Adipocyte (in vitro differentiated cells): ENCODE results near the gene STK32C.
"Not testable (repeated sequence)": the region's sequence is repeated elsewhere in the genome, so short reads cannot be mapped to it uniquely, and the experiment has no call there.

ENCODE experiments used
- DNase-seq: peaks from one replicate; pipeline ENCODE4 v3.0.0-alpha.2; 2015; ENCODE audit warnings: low read depth
- H3K27me3 ChIP-seq: replicated peaks from 2 replicates; pipeline ENCODE4 v1.7.0; 2013; ENCODE audit warnings: mild to moderate bottlenecking, low read length, moderate library complexity; ENCODE audit not compliant: control insufficient read depth, insufficient read depth
- H3K36me3 ChIP-seq: 2 replicates; pipeline ENCODE4 v1.7.0; 2013; ENCODE audit warnings: low read length, mild to moderate bottlenecking, moderate library complexity; ENCODE audit not compliant: control insufficient read depth, insufficient read depth, severe bottlenecking
- H3K4me1 ChIP-seq: 2 replicates; pipeline ENCODE4 v1.7.0; 2013; ENCODE audit warnings: mild to moderate bottlenecking, low read length, moderate library complexity; ENCODE audit not compliant: control insufficient read depth, insufficient read depth
- H3K4me3 ChIP-seq: 2 replicates; pipeline ENCODE4 v1.7.0; 2013; ENCODE audit warnings: mild to moderate bottlenecking, low read length, moderate library complexity
- H3K9ac ChIP-seq: 2 replicates; pipeline ENCODE4 v1.7.0; 2013; ENCODE audit warnings: mild to moderate bottlenecking, low read length, moderate library complexity
- H3K9me3 ChIP-seq: 2 replicates; pipeline ENCODE4 v1.7.0; 2013; ENCODE audit warnings: mild to moderate bottlenecking, low read length, moderate library complexity; ENCODE audit not compliant: control insufficient read depth

The STK32C gene

DNA sequence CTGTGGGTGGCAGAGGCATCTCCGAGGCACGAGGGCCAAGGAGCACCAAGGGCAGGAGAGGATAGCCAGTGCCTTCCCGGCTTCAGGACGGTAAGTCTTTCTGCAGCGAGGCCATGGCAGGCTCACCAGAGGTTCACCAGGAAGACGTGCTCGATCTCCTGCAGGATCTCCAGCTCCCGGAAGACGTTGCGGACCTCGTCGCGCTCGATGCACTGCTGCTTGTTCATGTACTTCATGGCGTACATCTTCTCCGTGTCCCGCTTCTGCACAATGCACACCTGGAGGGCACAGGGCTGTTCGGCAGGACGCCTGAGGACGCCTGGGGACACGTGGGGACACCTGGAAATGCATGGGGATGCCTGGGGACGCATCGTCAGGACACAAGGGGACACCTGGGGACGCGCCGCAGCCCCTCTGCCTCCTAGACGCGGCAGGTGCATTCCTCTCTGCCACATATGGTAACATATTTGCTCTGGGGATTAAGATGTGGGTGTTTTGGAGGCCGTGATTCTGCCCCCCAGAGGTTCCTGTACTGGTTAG, 79.8 kb downstream of the STK32C start:
- Histone ChIP-seq H3K9ac (no peak overlapping the region), H3K4me3 (no peak overlapping the region), H3K4me1 (no peaks in the 10 kb centered on the region), H3K27me3 (no peaks in the 10 kb centered on the region), H3K9me3 (no peaks in the 10 kb centered on the region), H3K36me3 (no peaks in the 10 kb centered on the region)
- DNase-seq: no peak

DNA sequence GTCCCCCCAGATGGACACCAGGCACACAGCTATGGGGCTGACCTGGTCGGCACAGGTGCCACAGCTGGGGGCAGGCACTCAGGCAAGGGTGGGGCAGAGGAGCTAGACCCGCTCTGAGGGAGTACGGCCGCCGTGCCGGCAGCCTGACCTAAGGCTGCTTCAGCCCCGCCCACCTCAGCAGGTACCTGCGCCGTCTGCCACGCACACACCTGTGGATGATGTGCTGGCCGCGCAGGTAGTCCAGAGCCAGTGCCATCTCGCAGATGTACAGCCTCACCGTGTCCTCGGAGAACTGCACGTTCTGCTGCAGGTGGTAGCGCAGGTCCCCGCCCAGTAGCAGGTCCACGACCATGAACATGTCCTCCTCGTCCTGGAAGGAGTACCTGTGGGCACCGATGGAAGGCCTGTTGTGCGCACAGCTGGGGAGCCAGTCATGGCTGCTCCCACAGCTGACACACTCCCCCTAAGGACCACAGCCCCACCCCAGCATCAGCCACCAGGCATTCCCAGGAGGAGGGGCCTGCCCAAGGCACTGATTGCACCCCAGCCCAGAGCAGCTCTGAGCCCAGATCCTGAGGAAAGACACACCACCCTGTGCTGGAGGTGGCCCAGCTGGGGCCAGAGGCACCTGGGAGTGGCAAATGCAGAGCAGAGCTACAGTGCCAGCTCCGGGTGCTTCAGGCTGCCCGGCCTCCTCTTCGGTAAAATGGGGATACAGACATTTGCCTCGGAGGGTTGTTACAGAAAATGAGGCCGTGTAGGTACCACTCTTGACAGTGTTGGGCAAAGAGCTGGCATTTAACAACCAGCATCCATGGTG, 81.0 kb downstream of the STK32C start:
- H3K9ac ChIP-seq: no peak overlapping the region
- no peaks in the 10 kb centered on the region for H3K9me3 ChIP-seq
- no peaks in the 10 kb centered on the region for H3K27me3 ChIP-seq
- no peaks in the 10 kb centered on the region for H3K4me1 ChIP-seq
- DNase-seq: no peak
- H3K36me3 ChIP-seq: no peaks in the 10 kb centered on the region
- no peak overlapping the region for H3K4me3 ChIP-seq

DNA sequence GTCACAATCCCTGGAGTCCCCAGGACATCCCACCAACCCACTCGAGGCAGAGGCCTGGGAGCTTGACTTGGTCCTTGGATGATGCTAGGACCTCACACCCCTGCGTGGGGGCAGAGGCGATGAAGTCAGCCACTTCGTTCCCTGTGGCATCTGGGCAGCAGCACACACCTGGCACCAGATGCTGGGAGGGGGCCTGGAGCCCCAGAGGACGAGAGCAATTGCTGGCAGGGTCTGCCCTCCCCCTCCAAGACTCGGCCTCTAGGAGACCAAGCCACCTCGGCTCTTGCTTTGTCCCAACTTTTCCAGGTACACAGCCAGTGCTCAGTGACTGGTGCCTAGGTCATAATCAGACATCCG, 81.9 kb downstream of the STK32C start:
- no peak overlapping the region for H3K9ac ChIP-seq
- no peaks in the 10 kb centered on the region for H3K27me3 ChIP-seq
- no peak overlapping the region for H3K4me3 ChIP-seq
- no peaks in the 10 kb centered on the region for H3K9me3 ChIP-seq
- no peaks in the 10 kb centered on the region for H3K4me1 ChIP-seq
- no peaks in the 10 kb centered on the region for H3K36me3 ChIP-seq
- DNase-seq: no peak

DNA sequence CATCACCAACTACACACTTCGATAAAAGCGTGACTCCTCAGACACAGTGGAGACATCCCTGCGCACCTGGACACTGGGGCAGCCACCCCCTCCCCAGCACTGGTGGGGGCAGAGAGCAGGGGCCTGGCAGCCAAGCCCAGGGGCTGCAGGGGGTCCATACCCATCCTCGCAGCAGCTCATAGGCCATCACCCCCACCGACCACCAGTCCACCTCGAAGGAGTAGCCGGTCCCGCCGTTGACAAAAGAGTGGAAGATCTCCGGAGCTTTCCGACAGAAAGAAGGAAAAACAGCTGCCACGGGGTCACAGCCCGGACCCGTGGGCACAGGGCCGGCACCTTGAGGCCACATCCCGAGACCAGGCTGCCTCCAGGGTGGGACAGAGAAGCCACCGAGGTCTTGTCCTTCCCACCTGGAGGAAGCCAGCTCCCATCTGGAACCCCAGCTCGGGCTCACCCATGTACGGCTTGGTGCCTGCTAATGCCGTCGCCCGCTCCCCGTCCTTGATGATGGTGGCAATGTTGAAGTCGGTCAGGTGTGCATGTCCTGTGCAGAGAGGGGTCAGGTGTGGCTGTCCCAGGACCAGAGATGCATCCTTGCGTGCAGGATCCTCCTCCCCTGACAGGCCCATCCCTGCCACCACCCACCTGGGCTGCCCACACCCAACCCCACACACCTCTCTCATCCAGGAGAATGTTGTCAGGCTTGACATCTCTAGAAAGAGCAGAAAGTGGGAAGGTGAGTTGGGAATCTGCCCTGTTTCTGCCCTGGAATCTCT, 82.5 kb downstream of the STK32C start:
- DNase-seq: no peak
- no peak overlapping the region for H3K9ac ChIP-seq
- no peaks in the 10 kb centered on the region for H3K27me3 ChIP-seq
- H3K4me1 ChIP-seq: no peaks in the 10 kb centered on the region
- H3K9me3 ChIP-seq: no peaks in the 10 kb centered on the region
- H3K36me3 ChIP-seq: no peaks in the 10 kb centered on the region
- H3K4me3 ChIP-seq: no peak overlapping the region

GRCh38 chr10:132224343-132225072, 83.2 kb downstream of the STK32C start:
- H3K36me3 ChIP-seq: no peaks in the 10 kb centered on the region

GRCh38 chr10:132223611-132224342, 84.0 kb downstream of the STK32C start:
- no peaks in the 10 kb centered on the region for H3K36me3 ChIP-seq
- DNase-seq: no peak
- H3K27me3 ChIP-seq: no peaks in the 10 kb centered on the region
- no peak overlapping the region for H3K4me3 ChIP-seq
- no peak overlapping the region for H3K9ac ChIP-seq
- H3K9me3 ChIP-seq: no peaks in the 10 kb centered on the region
- H3K4me1 ChIP-seq: no peaks in the 10 kb centered on the region

More at GRCh38 chr10:132224343-132225072, 83.2 kb downstream of the STK32C start:
- H3K4me3 ChIP-seq: no peak overlapping the region
- no peaks in the 10 kb centered on the region for H3K27me3 ChIP-seq
- H3K4me1 ChIP-seq: no peaks in the 10 kb centered on the region
- H3K9ac ChIP-seq: no peak overlapping the region
- no peak for DNase-seq
- no peaks in the 10 kb centered on the region for H3K9me3 ChIP-seq

DNA sequence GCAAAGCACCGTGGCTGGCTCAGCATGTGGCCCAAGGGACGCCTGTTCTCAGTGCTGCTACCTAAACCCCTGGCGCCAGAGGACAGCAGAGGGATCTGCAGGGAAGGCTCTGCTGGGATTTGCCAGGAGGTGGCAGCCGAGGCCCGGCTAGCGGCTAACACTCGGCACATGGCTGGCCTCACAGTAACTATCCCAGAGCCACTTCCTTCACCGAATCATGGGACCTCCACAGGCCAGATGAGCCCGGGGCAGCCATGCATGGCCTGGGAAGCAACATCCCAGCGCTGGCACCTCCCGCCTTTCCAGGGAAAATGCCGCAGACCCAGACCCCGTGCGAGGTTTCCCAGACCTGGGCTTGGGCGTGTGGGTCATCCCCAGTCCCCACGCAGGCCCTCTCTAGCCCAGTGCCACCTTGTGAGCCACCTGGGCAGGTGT, 84.6 kb downstream of the STK32C start:
- Histone ChIP-seq H3K4me3 (no peak overlapping the region), H3K36me3 (no peaks in the 10 kb centered on the region), H3K27me3 (no peaks in the 10 kb centered on the region), H3K9ac (no peak overlapping the region), H3K4me1 (no peaks in the 10 kb centered on the region), H3K9me3 (no peaks in the 10 kb centered on the region)
- DNase-seq: peak; percentile 93

GRCh38 chr10:132222726-132223125, 85.0 kb downstream of the STK32C start:
- H3K9ac ChIP-seq: no peak overlapping the region
- H3K4me1 ChIP-seq: no peaks in the 10 kb centered on the region
- H3K9me3 ChIP-seq: no peaks in the 10 kb centered on the region
- no peak for DNase-seq
- no peak overlapping the region for H3K4me3 ChIP-seq
- no peaks in the 10 kb centered on the region for H3K36me3 ChIP-seq
- no peaks in the 10 kb centered on the region for H3K27me3 ChIP-seq

GRCh38 chr10:132220996-132221395, 86.8 kb downstream of the STK32C start:
- H3K4me1 ChIP-seq, H3K9ac ChIP-seq, H3K27me3 ChIP-seq, H3K9me3 ChIP-seq, H3K36me3 ChIP-seq, H3K4me3 ChIP-seq, DNase-seq: not testable (repeated sequence)

GRCh38 chr10:132220061-132220460, 87.7 kb downstream of the STK32C start:
- Histone ChIP-seq H3K4me3 (no peak overlapping the region), H3K9ac (no peak overlapping the region), H3K27me3 (no peaks in the 10 kb centered on the region), H3K9me3 (no peaks in the 10 kb centered on the region), H3K4me1 (no peaks in the 10 kb centered on the region), H3K36me3 (no peaks in the 10 kb centered on the region)
- no peak for DNase-seq
